Measurements from ENCODE around the gene CDR2L. TPM values are rescaled to one million over a fixed set of nuclear protein-coding genes. Genes with fewer than 3 reads are reported as not detected.
A peak's percentile ranks its signal among the peaks of the same experiment; 100 is the strongest.

The CDR2L gene
- total RNA-seq, 2 experiments from 2014 or later, result 0.59 to 0.94 TPM

- DNase-seq (no peak), ATAC-seq (no peak)
- Mint-ChIP-seq H3K4me3 (peak overlapping the region; percentile 70), H3K36me3 (ENCODE audit: low read depth) (no peaks in the 10 kb centered on the region), H3K27ac (no peak overlapping the region), H3K27me3 (peaks cover 12% of the 10 kb centered on the region), H3K4me1 (ENCODE audit: low read depth) (peaks cover 11% of the 10 kb centered on the region), H3K9me3 (no peaks in the 10 kb centered on the region)
- ChIA-PET CTCF (interaction anchor here (0.9 to 7.6 kb wide), 5 partner anchors 10 to 40 kb away, joined by 3 to 87 read pairs (median 4); partner anchors contain the start of gene CDR2L), POLR2A (interaction anchor here (1.1 kb wide), 1 partner anchor 14 kb away, joined by 3 read pairs; no protein-coding TSS in a partner anchor)
- intact Hi-C loops (cut with micrococcal nuclease), result no loop called here
- TF ChIP-seq, protein P1, sequence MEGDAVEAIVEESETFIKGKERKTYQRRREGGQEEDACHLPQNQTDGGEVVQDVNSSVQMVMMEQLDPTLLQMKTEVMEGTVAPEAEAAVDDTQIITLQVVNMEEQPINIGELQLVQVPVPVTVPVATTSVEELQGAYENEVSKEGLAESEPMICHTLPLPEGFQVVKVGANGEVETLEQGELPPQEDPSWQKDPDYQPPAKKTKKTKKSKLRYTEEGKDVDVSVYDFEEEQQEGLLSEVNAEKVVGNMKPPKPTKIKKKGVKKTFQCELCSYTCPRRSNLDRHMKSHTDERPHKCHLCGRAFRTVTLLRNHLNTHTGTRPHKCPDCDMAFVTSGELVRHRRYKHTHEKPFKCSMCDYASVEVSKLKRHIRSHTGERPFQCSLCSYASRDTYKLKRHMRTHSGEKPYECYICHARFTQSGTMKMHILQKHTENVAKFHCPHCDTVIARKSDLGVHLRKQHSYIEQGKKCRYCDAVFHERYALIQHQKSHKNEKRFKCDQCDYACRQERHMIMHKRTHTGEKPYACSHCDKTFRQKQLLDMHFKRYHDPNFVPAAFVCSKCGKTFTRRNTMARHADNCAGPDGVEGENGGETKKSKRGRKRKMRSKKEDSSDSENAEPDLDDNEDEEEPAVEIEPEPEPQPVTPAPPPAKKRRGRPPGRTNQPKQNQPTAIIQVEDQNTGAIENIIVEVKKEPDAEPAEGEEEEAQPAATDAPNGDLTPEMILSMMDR (IDR thresholded peaks at IDR 0.05), result no peak
These were observed 15.7 kb upstream of the CDR2L start for GRCh38 chr17:74971842-74972106.

- ATAC-seq, result peak; percentile 92
- POLR2A ChIA-PET, result interaction anchor here (0.9 to 1.5 kb wide), 5 partner anchors 40 to 110 kb away, joined by 3 to 6 read pairs (median 3); partner anchors contain the start of gene MRPL58
- DNase-seq, result peak; percentile 81
- TF ChIP-seq, protein P1 (IDR thresholded peaks at IDR 0.05), result no peak
- peak within 1 kb of the TSS; percentile 70 for H3K4me3 Mint-ChIP-seq
- no peaks in the 10 kb centered on the region for H3K36me3 Mint-ChIP-seq (ENCODE audit: low read depth)
- H3K9me3 Mint-ChIP-seq, result no peaks in the 10 kb centered on the region
- intact Hi-C loops (cut with micrococcal nuclease), result no loop called here
- no peak within 1 kb of the TSS for H3K27ac Mint-ChIP-seq
- peaks cover 12% of the 10 kb centered on the region for H3K27me3 Mint-ChIP-seq
- H3K4me1 Mint-ChIP-seq (ENCODE audit: low read depth), result peaks cover 11% of the 10 kb centered on the region
- CTCF ChIA-PET, result interaction anchor here (1.0 to 7.6 kb wide), 5 partner anchors 10 to 142 kb away, joined by 6 to 87 read pairs (median 8); partner anchors contain the start of gene CDR2L
These were observed 15.1 kb upstream of the CDR2L start, which contains the start of gene HID1 for GRCh38 chr17:74972107-74972972. Gene HID1, minus strand, starts transcription at chr17:74972759. Its CDS starts 103 bp downstream, at chr17:74972656.

DNA sequence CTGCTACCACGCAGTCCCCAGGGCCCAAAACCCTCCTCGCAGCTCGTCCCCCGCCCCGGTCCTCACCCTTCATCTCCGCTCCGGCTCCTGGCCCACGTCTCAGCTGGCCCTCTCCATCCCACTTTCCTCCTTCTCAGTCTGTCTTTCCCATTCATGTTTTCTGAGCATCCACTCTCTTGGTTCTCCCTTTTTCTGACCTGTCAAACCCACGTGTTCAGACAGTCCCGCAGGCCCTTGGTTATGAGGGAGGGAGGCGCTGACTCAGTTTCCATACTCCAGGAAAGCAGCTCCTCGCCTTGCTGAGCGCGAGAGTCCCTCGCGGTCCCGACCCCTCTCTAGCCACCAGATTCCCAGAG lies 14.5 kb upstream of the CDR2L start:
- DNase-seq (no peak), ATAC-seq (no peak)
- TF ChIP-seq, protein P1 (IDR thresholded peaks at IDR 0.05), result no peak
- Mint-ChIP-seq H3K36me3 (ENCODE audit: low read depth) (no peaks in the 10 kb centered on the region), H3K4me3 (peak overlapping the region; percentile 70), H3K9me3 (no peaks in the 10 kb centered on the region), H3K27me3 (peaks cover 12% of the 10 kb centered on the region), H3K27ac (no peak overlapping the region), H3K4me1 (ENCODE audit: low read depth) (peaks cover 11% of the 10 kb centered on the region)
- CTCF ChIA-PET, result interaction anchor here (0.6 to 7.6 kb wide), 6 partner anchors 11 to 141 kb away, joined by 3 to 87 read pairs (median 8); partner anchors contain the start of gene CDR2L
- POLR2A ChIA-PET, result interaction anchor here (0.9 to 1.5 kb wide), 6 partner anchors 9 to 111 kb away, joined by 3 to 6 read pairs (median 3); partner anchors contain the start of gene MRPL58
- intact Hi-C loops (cut with micrococcal nuclease), result no loop called here

GRCh38 chr17:74975943-74976342 lies 11.5 kb upstream of the CDR2L start:
- H3K4me3 Mint-ChIP-seq, result no peak overlapping the region
- H3K9me3 Mint-ChIP-seq, result no peaks in the 10 kb centered on the region
- H3K4me1 Mint-ChIP-seq (ENCODE audit: low read depth), result peaks cover 13% of the 10 kb centered on the region
- intact Hi-C loops (cut with micrococcal nuclease), result no loop called here
- no peak overlapping the region for H3K27ac Mint-ChIP-seq
- no peak for ATAC-seq
- H3K27me3 Mint-ChIP-seq, result peaks cover 13% of the 10 kb centered on the region
- no peak for DNase-seq
- no peaks in the 10 kb centered on the region for H3K36me3 Mint-ChIP-seq (ENCODE audit: low read depth)
- CTCF ChIA-PET, result interaction anchor here (0.9 to 1.6 kb wide), 4 partner anchors 11 to 138 kb away, joined by 3 to 7 read pairs (median 6); partner anchors contain the start of gene CDR2L
- TF ChIP-seq, protein P1 (IDR thresholded peaks at IDR 0.05), result no peak
- POLR2A ChIA-PET, result interaction anchor here (0.5 to 1.2 kb wide), 3 partner anchors 11 to 457 kb away, joined by 3 read pairs; partner anchors contain the start of gene CDR2L

GRCh38 chr17:74977802-74978201 lies 9.6 kb upstream of the CDR2L start:
- intact Hi-C loops (cut with micrococcal nuclease), result no loop called here
- POLR2A ChIA-PET, result no interaction called here
- DNase-seq (no peak), ATAC-seq (no peak)
- peaks cover 17% of the 10 kb centered on the region for H3K4me1 Mint-ChIP-seq (ENCODE audit: low read depth)
- H3K9me3 Mint-ChIP-seq, result no peaks in the 10 kb centered on the region
- H3K4me3 Mint-ChIP-seq, result no peak overlapping the region
- H3K27ac Mint-ChIP-seq, result no peak overlapping the region
- peaks cover 13% of the 10 kb centered on the region for H3K27me3 Mint-ChIP-seq
- H3K36me3 Mint-ChIP-seq (ENCODE audit: low read depth), result no peaks in the 10 kb centered on the region
- TF ChIP-seq, protein P1 (IDR thresholded peaks at IDR 0.05), result no peak
- CTCF ChIA-PET, result interaction anchor here (0.9 to 1.3 kb wide), 2 partner anchors 17 to 19 kb away, joined by 3 to 4 read pairs; no protein-coding TSS in a partner anchor

Data from activated CD8-positive, alpha-beta T cell treated with anti-CD3 and anti-CD28 coated beads for 36 hours (primary cell).